Cardiac fibroblast (primary cell): Measurements from ENCODE around the gene ZCCHC2.

Source experiments
- DNase-seq, 2 donors: peaks; one replicate each; pipeline versions ENCODE4 v3.0.0 to v3.0.0-alpha.2; 2010; ENCODE audit warnings: low read depth in 2 of 2
- H3K4me3 ChIP-seq, 2 donors: replicated peaks in 1 of 2; 1 replicate in 1 of 2; 2 replicates in 1 of 2; pipeline ENCODE4 v1.5.1; 2011; ENCODE audit warnings: low read depth in 2 of 2, low read length in 2 of 2, mild to moderate bottlenecking in 2 of 2, moderate library complexity in 1 of 2
- CTCF ChIP-seq: IDR thresholded peaks from one replicate; pipeline ENCODE4 v1.5.1; 2011; ENCODE audit warnings: low read depth, mild to moderate bottlenecking, low read length, inconsistent platforms

The ZCCHC2 gene

GRCh38 chr18:62487161-62487560, 35.7 kb upstream of the ZCCHC2 start:
- no peak for TF ChIP-seq CTCF
- DNase-seq = no peak
- no peak overlapping the region for H3K4me3 ChIP-seq

- no peak for DNase-seq
- no peak for TF ChIP-seq CTCF
Measured at GRCh38 chr18:62490967-62491695, 31.7 kb upstream of the ZCCHC2 start.

GRCh38 chr18:62493033-62493862, 29.6 kb upstream of the ZCCHC2 start:
- no peak for TF ChIP-seq CTCF
- DNase-seq = no peak
- no peak overlapping the region for H3K4me3 ChIP-seq

More at GRCh38 chr18:62490967-62491695, 31.7 kb upstream of the ZCCHC2 start:
- no peak overlapping the region for H3K4me3 ChIP-seq

GRCh38 chr18:62494764-62495163, 28.1 kb upstream of the ZCCHC2 start:
- H3K4me3 ChIP-seq = no peak overlapping the region
- DNase-seq = no peak
- no peak for TF ChIP-seq CTCF

GRCh38 chr18:62496262-62496661, 26.6 kb upstream of the ZCCHC2 start:
- TF ChIP-seq CTCF = no peak
- H3K4me3 ChIP-seq = no peak overlapping the region

GRCh38 chr18:62497190-62497772, 25.5 kb upstream of the ZCCHC2 start:
- TF ChIP-seq CTCF = no peak
- no peak for DNase-seq
- H3K4me3 ChIP-seq = no peak overlapping the region

More at GRCh38 chr18:62496262-62496661, 26.6 kb upstream of the ZCCHC2 start:
- DNase-seq = no peak
